HG03159 (cell line): ENCODE measurements around the gene HOXC6.

ENCODE experiments used
- ATAC-seq: cut with Tn5 transposase; IDR thresholded peaks from one replicate; pipeline ENCODE4 v1.9.1; 2021; ENCODE audit warnings: mild to moderate bottlenecking, moderate library complexity; ENCODE audit not compliant: unreplicated experiment

The HOXC6 gene

DNA sequence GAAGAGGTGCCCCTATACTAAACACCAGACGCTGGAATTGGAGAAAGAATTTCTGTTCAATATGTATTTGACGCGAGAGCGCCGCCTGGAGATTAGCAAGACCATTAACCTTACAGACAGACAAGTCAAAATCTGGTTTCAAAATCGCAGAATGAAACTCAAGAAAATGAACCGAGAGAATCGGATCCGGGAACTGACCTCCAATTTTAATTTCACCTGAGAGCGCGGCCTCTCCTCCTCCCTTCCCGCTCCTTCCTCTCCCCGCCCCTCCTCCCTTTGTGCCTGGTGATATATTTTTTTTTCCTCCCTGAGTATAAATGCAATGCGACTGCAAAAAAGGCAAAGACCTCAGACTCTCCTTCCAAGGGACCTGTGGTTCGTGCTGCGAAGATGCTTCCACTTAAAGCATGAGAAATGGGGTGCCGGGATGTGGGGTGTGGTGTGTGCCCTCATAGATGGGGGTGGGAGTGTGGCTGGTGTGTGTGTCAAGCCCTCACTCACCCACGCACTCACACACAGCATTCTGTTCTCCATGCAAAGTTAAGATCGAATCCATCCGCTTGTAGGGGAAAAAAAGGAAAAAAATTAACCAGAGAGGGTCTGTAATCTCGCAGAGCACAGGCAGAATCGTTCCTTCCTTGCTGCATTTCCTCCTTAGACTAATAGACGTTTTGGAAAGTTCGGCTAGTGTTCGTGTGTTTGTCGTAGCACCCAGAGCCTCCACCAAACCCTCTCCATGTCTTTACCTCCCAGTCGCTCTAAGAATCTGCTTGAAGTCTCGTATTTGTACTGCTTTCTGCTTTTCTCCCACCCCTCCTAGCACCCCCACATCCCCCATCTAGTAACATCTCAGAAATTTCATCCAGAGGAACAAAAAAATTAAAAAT is 38.8 kb upstream of the HOXC6 start:
- ATAC-seq, result no peak

DNA sequence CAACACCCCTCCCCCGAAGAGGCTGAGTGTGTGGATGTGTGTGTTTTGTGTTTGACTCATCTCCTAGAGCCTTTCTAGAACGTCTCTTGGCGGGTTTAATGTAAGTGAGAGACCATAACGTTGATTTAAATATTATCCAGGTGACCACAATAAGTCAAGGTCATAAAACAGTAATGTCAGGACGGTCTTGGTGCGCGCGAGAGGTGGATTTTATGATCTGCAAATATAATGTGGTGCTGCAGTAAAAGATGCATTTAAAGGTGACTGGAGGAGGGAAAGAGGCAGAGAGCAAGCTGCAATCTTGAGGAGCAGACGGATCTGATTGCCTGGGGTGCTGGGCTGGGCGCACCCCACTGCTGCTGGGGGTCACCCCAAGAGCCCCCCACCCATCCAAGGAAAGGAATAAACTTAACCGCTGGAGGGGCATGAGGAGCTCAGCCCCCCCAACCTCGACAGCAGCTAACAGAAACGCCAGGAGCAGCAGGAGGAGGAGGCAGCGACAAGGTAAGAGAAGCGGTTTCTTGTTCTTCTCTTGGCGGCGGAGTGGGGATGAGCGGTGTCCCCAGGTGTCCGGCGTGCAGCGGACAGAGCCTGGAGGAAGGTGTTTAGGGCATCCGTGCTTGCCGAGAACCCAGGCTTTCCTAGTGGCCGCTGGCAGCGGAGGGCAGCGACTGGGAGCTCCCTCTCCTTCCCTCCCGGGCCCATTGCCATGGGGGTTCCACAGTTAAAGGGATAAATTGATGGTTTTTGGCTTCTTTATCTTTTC is 37.7 kb upstream of the HOXC6 start:
- no peak for ATAC-seq

DNA sequence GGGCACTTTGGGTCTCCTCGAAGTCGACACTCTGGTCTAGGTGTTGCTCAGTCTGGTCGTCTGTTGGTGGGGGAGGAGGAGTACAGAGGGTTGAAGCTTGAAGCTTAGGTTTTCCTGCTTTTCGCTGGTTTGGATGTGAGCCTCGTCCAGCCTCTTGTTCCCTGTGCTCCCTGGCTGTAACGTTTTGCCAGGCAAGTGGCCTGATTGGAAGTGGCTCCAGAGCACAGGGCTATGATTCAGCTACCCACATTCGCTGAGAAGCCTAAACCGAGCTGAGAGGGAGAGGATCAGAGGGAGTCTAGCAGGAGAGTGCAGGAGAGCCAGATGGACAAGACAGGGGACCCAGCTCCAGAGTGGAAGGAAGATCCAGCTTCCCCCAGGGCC is 37.2 kb upstream of the HOXC6 start:
- no peak for ATAC-seq

DNA sequence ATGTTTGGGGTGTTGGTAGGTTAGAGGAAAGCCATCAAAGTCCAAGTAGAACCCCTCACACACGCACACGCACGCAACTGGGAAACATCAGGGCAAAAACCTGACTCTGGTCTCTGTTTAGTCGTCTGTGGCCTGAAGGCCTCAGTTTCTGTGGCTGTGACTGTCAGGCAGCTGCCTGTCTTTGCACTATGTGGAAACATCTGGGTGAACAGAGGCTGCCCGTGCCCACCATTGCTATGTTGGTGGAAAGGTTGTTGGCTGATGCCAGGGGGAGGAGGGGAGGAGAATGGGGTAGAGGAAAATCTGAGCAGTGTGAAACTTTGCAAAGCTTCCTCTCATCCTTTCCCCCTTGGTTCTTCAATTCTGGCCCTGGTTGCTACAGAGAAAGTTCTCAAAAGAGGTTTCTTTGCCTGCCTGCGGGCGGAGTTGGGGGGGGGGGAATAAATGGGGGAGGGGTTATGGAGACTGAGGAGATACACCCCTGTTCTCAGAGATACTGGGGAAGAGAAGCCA is 35.8 kb upstream of the HOXC6 start:
- no peak for ATAC-seq

DNA sequence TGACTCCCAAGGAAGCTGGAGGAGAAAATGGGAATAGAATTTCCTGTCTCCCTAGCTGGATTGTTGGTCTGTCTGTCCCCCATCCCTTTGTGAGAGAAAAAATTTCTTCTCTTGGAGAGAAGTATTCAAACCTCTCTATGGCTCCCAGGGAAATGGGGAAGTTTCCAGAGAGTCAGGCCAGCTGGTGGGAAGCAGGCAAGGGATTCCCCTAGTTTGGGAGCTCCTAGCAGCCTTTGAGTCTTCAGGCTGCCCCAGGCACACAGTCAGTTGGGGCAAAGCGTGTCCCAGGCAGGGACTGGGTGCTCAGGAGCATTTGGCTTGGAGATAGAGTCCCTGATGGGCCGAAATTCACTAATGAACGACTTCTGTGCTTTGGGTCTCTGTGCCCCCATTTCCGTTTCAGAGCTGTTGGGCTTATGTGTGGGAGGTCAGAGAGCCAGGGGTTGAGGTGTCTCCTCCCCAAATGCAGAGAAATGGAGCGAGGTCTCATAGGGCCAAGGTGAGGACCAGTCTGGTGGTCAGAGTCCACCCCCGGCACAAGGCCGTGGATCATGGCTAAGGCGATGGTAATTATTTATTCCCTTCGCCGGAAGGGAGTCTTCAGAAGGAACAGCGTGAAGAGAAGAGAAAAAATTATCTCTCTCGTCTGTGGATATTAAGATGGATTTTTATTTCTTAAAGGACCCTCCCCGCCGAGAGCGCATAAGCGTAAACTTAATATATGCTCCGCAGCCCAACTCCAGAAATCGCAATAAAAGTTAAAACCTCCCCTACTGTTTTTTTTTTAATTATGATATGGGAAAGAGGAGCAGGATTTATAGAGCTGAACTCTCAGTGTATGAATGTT is 34.9 kb upstream of the HOXC6 start:
- ATAC-seq, result no peak

DNA sequence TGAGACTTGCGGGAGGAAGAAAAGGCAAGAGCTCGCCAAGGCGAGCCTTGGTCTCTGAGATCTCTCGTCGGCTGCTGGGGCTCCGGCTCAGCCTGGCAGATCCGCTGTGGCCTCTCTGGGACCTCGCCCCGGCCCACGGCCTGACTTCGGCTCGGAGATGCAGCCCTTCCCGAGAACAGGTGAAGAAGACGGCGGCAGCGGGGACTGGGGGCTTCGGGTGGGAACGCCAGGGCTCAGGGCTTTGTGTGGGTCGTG is 34.3 kb upstream of the HOXC6 start:
- no peak for ATAC-seq

DNA sequence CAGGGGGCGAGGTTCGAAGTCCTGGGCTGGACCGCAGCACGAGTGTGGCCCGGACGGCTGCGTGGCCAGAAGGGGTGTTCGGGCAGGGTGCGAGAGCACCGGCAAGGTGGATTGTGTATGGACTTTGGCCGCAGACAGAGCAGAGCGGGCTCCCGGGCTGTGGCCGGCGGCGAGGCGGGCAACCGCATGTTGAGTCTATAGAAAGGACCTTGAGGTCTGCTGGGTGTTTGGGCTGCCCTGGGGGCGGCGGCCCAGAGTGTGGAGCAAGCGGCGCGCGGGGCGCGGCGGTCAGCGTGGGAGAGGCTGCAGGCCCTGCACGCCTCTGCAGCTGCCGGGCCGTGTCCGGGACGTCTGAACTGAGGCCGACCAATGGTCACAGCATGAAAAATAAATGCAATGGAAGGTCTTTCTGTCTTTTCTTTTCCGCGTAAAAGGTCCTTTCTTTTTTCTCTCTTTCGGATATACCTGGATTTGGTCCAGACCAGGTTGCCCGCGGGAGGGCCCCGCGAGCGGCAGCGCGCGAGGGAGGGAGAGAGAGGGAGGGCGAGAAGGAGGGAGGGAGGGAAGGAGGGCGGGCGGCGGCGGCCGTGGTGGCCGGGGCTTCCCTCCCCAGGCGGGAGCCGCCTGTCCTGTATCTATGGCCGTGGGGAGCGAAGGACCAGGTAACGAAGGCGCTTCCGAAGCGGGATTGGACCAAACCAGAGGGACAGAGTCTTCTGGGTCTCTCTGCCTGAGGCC is 33.8 kb upstream of the HOXC6 start:
- no peak for ATAC-seq

DNA sequence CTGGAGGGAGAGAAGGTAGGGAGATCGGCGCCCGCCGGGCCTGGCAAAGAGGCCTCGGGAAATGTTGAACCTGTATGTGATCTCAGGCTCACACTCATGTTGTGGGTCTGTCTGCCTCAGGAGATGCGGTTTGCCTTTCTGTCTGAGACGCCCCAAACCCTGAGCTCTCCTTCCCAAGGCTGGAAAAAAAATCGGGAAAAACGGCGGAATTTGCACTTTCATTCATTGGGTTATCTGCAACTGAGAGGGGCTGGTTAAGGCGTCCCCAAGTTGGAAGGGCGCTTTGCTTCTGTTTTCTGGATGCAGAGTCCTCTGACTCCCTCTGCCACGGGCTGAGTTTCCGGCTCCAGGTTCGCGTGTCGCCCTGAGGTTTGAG is 33.2 kb upstream of the HOXC6 start:
- ATAC-seq, result no peak

DNA sequence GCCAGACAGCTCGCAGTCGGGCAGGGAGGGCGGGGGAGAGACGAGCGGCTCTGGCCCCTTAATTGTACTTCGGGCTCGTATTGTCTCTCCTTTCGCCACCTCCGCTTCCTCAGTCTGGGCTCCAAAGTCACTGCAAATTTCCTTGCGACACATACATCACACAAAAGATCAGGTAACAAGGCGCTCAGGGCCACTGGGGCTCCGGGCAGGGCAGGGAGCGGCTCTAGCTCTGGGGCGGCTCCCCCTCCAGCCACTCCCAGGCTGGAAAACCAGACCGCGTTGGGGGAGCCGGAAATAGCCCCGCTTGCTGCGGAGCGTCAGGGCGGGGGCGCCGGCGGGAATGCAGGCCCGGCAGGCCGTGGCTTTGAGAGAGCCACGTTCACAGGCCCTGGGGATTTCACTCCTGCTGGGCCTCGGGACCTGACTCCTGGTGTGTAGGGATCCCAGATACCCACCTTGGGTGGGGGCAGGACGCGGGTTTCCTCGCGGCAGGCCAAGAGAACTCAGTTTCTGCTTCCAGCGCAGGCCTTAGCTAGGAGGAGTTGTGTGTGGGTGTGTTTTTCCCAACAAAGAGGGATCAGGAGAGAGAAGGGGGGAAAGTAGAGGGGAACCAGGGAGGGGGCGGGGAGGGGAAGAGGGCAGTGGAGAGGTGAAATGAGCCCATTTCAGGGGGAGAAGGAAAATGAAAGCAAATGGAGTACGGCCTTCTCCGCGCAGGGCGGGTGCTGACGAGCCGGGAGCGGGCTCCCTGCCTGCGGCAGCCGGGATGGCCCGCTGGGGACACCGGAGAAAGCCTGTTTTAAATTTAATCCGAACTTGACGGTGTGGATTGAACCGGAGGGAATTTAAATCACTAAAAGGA is 32.6 kb upstream of the HOXC6 start:
- no peak for ATAC-seq

DNA sequence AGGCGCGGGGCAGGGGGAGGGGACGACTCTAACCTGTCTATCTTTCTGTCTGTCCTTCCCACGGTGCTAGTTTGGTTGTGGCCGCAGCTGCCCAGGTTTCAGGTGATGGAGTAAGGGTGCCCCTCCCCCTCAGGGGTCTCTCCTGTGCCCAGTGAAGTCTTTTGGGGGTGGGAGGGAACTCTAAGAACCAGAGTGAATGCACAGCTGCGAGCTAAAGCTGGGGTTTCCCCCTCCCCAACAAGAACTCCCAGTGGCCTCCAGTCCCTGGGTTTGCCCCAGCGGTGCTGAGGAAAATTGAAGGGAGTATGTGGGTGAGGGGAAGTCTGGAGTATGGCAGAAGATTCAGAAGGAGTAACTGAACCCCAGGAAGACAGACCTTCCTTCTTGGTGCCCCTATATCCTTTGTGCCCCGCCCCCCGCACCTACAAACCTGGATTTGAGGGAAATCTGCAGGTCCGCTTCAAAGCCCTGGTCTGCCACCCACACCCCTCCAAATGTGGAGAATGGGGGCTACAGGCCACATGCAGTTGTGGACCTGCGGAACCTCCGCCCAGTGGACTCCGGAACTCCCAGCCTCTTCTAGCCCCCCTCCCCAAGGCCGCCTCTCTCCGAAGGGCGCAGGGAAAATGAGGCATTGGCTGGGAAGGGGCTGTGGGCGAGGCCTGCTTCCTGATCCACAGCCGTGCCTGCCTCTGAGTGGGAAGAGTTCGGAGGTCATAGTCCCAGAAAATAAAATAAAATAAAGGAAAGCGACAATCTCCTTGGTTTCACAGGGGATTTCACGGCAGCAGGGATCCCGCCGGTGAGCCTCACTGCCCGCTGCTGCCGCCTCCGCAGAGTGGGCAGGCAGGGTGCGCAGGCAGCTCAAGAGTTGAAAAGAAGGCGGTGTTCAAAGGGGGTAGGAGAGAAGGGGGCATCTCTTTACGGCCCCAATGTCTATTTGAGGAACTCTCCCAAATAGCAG is 31.7 kb upstream of the HOXC6 start:
- ATAC-seq, result no peak

DNA sequence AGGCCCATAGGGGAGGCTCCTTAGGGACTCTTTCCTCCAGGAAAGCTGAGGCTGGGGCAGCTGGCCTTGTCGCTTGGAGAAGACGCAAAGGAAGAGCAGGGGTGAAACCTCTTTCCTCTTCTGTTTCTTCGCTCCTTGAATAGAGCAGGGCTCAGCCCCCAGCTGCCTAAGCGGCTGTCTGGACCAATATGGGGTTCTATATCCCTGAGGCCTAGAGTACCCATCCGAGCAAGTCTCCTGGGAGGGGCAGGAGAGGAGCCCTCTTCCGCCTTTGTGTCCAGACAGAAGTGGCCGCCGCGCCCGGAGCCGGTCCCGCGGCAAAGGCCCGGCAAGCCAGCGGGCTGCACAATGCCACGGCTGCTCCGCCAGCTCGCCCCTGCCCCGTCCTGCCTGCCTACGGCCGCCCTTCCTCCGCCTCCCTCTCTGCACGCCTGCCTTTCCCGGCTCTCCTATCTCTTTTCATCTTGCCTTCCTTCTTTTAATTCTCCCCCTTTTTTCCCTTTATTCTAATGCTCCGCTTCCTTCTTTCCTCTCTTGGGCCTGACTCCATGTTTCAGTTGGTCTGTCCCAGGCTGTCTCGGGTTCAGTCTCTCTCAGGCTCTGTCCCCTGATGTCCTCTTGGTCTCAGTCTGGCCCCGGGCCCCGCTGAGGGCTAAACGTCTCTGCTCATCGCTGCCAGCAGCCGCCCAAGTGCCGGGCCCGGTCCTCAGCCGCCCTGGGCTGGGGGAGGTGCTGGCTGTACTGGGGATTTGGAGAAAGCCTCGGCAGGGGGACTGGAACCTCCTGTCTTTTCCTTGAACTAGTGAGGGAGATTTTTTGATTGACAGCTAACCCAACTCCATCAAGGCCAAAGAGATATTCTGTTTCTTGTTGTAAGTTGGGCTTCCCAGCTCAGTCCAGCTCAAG is 30.8 kb upstream of the HOXC6 start:
- ATAC-seq, result no peak

DNA sequence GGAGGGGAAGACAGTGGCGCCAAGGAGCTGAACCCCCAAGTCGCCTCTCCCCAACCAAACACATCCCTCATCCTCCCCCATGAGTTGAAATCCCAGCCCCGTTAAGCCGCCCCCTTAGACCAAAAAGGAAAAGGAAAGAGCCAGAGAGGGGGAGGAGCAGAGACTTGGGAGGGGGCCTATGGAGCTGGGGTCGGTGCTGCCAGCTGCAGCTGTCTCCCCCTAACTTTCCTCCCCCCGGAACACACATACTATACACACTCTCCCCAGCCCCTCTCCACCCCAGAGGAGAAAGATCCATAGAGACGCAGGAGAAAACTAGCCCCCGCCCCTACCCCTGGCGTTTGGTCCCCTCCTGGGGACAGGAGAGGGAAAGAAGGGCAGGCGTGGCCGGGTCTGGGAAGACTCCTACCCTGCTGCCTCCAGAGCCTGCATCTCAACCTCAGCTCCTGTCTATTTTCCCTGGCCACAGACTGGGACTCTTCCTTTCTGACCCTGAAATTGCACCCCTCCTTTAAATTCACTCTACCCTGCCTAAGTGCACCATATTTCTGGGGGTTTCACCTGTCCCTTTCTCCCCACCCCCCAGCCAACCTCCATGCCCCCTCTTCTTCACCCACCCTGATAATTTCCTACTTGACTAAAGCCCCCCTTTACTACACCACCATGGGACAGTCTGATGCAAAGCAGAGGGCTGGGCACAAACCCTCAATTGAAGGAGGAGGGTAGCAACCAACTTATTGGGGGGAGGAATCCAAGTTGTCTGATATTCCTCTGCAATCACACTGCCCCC is 29.9 kb upstream of the HOXC6 start:
- no peak for ATAC-seq

DNA sequence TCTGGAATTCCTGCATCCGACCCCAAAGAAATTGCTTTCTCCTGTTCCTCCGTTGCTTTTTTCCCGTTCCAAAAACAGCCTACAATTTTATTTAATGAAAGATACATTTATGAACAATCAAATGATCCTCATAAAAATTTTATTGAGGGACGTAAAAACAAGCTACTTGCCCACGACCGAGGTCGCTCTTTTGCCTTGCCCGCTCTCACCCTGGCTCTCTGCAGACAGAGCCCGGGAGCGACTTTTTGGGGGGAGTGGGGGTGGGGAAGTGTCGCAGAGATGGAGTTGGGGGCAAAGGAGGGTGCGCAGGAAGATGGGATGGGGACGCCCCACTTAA is 29.4 kb upstream of the HOXC6 start:
- no peak for ATAC-seq

DNA sequence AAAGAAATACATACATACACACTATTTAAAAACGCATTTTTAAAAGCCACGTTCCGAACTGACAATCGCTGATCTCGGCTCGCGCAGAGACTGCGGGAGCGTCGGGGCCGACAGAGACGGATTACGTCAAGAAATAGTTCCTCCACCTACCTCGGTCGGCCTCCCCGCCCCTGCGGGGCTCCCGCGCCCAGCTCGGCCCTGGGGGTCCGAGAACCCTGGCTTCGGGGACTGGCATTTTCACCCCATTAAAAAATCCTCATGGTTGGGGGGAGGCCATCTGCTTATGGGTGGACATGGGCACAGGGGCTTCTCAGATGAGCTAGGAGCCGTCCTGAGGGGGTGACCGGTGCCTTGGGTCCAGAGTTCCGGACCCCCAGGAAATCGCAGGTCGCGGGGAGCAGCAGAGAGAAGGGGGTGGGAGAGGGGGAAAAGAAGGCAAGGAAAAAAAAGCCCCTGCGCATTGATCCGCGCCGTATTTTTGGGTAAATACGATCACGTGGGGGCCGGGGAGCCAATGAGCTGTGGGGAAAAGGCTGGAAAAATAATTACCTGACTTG is 28.6 kb upstream of the HOXC6 start:
- ATAC-seq, result no peak

DNA sequence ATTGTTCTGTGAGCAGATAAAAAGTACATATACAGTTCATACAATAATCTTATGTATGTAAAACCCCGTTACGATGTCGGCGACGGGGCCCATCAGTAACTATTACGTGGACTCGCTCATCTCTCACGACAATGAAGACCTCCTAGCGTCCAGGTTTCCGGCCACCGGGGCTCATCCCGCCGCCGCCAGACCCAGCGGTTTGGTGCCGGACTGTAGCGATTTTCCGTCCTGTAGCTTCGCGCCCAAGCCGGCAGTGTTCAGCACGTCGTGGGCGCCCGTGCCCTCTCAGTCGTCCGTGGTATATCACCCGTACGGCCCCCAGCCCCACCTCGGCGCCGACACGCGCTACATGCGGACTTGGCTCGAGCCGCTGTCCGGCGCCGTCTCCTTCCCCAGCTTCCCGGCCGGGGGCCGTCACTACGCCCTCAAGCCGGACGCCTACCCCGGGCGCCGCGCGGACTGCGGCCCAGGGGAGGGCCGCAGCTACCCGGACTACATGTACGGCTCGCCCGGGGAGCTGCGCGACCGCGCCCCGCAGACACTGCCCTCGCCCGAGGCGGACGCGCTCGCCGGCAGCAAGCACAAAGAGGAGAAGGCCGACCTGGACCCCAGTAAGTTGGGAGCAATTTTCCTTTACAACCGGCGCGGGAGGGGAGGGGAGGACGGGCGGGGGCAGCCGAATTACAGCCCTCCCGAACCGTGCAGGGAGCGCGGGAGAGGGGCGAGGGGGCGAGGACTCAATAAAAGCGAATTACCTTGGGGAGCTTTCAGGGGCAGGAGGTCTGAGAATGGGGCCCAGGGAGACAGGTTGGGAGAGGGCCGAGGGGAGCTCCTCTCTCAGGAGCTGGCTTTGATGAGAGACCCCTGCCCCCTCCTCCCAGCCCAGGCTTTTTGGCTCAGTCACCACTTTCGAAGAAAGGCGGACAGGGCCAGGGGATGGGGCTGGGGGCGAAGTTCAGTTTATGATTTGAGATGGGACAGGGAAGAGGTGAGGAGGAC is 27.8 kb upstream of the HOXC6 start, which contains the start of gene HOXC9:
TSS of gene HOXC9 (plus strand) at position 46 of the 999 bp plus-strand sequence. CDS start at position 74, 28 bp downstream.
- no peak for ATAC-seq
